ENCODE data around the gene FBXO22. TPM values are rescaled to one million over a fixed set of nuclear protein-coding genes. Genes with fewer than 3 reads are reported as not detected.

Gene FBXO22
- total and polyA plus RNA-seq, 2 donors (not counting 1 experiment from before 2014, with no cell fraction given), result 27.0 to 75.6 TPM

GRCh38 chr15:75895731-75896130, 7.9 kb upstream of the FBXO22 start:
- Histone ChIP-seq H3K27me3 (ENCODE audit: control insufficient read depth, insufficient read depth, low read length) (no peaks in the 10 kb centered on the region), H3K4me2 (ENCODE audit: extremely low read depth, insufficient read depth, low read length) (no peak overlapping the region), H3K9me3 (ENCODE audit: control insufficient read depth, insufficient read depth, low read depth, low read length) (no peaks in the 10 kb centered on the region), H4K20me1 (ENCODE audit: control insufficient read depth, extremely low read depth, insufficient read depth, low read length) (no peaks in the 10 kb centered on the region), H3K36me3 (ENCODE audit: control insufficient read depth, insufficient read depth, low read length) (peaks cover 2% of the 10 kb centered on the region), H3K4me1 (ENCODE audit: control insufficient read depth, extremely low read depth, insufficient read depth, low read length) (peaks cover 6% of the 10 kb centered on the region), H3K9ac (ENCODE audit: insufficient read depth, low read length) (no peak overlapping the region), H3K79me2 (ENCODE audit: control insufficient read depth, insufficient read depth, low read length) (no peaks in the 10 kb centered on the region), H3K4me3 (replicated peaks in 1 of 4; ENCODE audit: control extremely low read depth in 1 of 4, insufficient read depth in 1 of 4, low read depth in 3 of 4, low read length in 4 of 4) (no peak overlapping the region), H3K27ac (ENCODE audit: insufficient read depth, low read length) (no peak overlapping the region), H2AFZ (ENCODE audit: low read length) (no peak overlapping the region)
- no peak for DNase-seq (ENCODE audit: low read depth in 2 of 2)
- no peak for TF ChIP-seq EZH2 (IDR thresholded peaks at IDR 0.05; ENCODE audit: low read length, missing control alignments)

DNA sequence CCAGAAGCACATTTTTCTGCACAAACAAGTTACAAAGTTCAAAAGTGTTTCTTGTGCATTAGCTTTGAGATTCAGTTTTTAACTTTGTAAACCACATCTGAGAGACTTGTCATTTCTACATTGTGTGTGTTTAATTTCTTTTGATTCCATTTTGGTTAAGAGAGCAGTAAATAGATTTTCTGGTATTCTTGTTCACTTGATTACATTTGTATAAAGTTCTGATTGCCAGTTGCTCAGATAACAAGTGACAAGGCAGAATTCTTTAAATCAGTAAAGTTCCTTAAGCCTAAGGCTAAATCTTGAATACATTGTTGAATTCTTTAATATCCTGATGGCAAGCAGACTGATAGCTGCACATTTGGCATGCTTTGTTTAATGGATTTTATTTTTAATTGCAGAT, 3.1 kb upstream of the FBXO22 start:
- H3K27ac ChIP-seq (ENCODE audit: insufficient read depth, low read length), result no peak overlapping the region
- no peak overlapping the region for H3K9ac ChIP-seq (ENCODE audit: insufficient read depth, low read length)
- H3K4me3 ChIP-seq (replicated peaks in 1 of 4; ENCODE audit: control extremely low read depth in 1 of 4, insufficient read depth in 1 of 4, low read depth in 3 of 4, low read length in 4 of 4), result no peak overlapping the region
- no peak overlapping the region for H3K4me2 ChIP-seq (ENCODE audit: extremely low read depth, insufficient read depth, low read length)
- TF ChIP-seq CTCF (conservative IDR thresholded peaks at IDR 0.05 in 1 of 2, IDR thresholded peaks at IDR 0.05 in 1 of 2; ENCODE audit: low read depth in 1 of 2, low read length in 2 of 2) (no peak), EZH2 (IDR thresholded peaks at IDR 0.05; ENCODE audit: low read length, missing control alignments) (no peak)
- DNase-seq (ENCODE audit: low read depth in 2 of 2), result no peak
- H3K27me3 ChIP-seq (ENCODE audit: control insufficient read depth, insufficient read depth, low read length), result no peaks in the 10 kb centered on the region
- no peak overlapping the region for H2AFZ ChIP-seq (ENCODE audit: low read length)
- H3K4me1 ChIP-seq (ENCODE audit: control insufficient read depth, extremely low read depth, insufficient read depth, low read length), result no peaks in the 10 kb centered on the region
- no peaks in the 10 kb centered on the region for H4K20me1 ChIP-seq (ENCODE audit: control insufficient read depth, extremely low read depth, insufficient read depth, low read length)
- H3K36me3 ChIP-seq (ENCODE audit: control insufficient read depth, insufficient read depth, low read length), result peaks cover 2% of the 10 kb centered on the region
- no peaks in the 10 kb centered on the region for H3K9me3 ChIP-seq (ENCODE audit: control insufficient read depth, insufficient read depth, low read depth, low read length)
- peaks cover 10% of the 10 kb centered on the region for H3K79me2 ChIP-seq (ENCODE audit: control insufficient read depth, insufficient read depth, low read length)

DNA sequence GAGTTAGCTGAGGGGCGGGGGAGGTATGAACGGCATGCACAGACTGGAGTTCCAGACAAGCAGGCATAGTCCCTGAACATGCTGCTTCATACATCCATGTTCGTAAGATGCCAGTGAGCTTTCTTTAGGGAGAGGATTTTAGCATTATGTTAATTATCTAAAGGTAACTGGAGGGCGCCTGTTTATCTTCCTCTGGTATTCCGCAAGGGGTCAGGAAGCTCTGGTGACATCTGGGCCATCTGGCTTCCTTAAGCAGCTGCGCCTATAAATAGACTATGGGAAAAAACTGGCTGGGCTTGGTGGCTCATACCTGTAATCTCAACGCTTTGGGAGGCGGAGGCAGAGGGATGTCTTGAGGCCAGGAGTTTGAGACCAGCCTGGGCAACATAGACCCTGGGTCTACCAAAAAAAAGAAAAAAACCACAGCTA, 1.5 kb upstream of the FBXO22 start:
- TF ChIP-seq EZH2 (IDR thresholded peaks at IDR 0.05; ENCODE audit: low read length, missing control alignments), result no peak
- no peak for TF ChIP-seq CTCF (conservative IDR thresholded peaks at IDR 0.05 in 1 of 2, IDR thresholded peaks at IDR 0.05 in 1 of 2; ENCODE audit: low read depth in 1 of 2, low read length in 2 of 2)
- H3K9me3 ChIP-seq (ENCODE audit: control insufficient read depth, insufficient read depth, low read depth, low read length), result no peaks in the 10 kb centered on the region
- no peak for DNase-seq (ENCODE audit: low read depth in 2 of 2)
- H3K36me3 ChIP-seq (ENCODE audit: control insufficient read depth, insufficient read depth, low read length), result no peaks in the 10 kb centered on the region
- no peak overlapping the region for H3K27ac ChIP-seq (ENCODE audit: insufficient read depth, low read length)
- no peak overlapping the region for H3K4me2 ChIP-seq (ENCODE audit: extremely low read depth, insufficient read depth, low read length)
- H3K27me3 ChIP-seq (ENCODE audit: control insufficient read depth, insufficient read depth, low read length), result no peaks in the 10 kb centered on the region
- H3K4me3 ChIP-seq (replicated peaks in 1 of 4; ENCODE audit: control extremely low read depth in 1 of 4, insufficient read depth in 1 of 4, low read depth in 3 of 4, low read length in 4 of 4), result no peak overlapping the region
- H3K79me2 ChIP-seq (ENCODE audit: control insufficient read depth, insufficient read depth, low read length), result peaks cover 19% of the 10 kb centered on the region
- H3K9ac ChIP-seq (ENCODE audit: insufficient read depth, low read length), result no peak overlapping the region
- no peaks in the 10 kb centered on the region for H3K4me1 ChIP-seq (ENCODE audit: control insufficient read depth, extremely low read depth, insufficient read depth, low read length)
- no peaks in the 10 kb centered on the region for H4K20me1 ChIP-seq (ENCODE audit: control insufficient read depth, extremely low read depth, insufficient read depth, low read length)
- H2AFZ ChIP-seq (ENCODE audit: low read length), result no peak overlapping the region
